ENCODE data around the gene IL5.

GRCh38 chr5:132495667-132496190 is 47.6 kb downstream of the IL5 start:
- no peak for TF ChIP-seq EZH2phosphoT487 (IDR thresholded peaks at IDR 0.05; ENCODE audit: low read depth)
- TF ChIP-seq CTCF (IDR thresholded peaks at IDR 0.05; ENCODE audit: low read depth, low read length): peak; percentile 10; the same call in 1 of the 2 replicates

Measured in OCI-LY3 (cell line).